Astrocyte (in vitro differentiated cells and primary cell): ENCODE data around the gene SARS1.

Experiments
- EZH2 ChIP-seq: IDR thresholded peaks from 2 replicates; pipeline ENCODE4 v1.6.1; 2012; ENCODE audit warnings: mild to moderate bottlenecking, low read length, inconsistent platforms; ENCODE audit not compliant: insufficient read depth
- TF ChIP-seq, protein P1 (sequence below): IDR thresholded peaks from 2 replicates; pipeline ENCODE4 v1.5.1; 2011; ENCODE audit warnings: low read depth, mild to moderate bottlenecking, inconsistent platforms, low read length, moderate library complexity; ENCODE audit not compliant: insufficient read depth

DNA sequence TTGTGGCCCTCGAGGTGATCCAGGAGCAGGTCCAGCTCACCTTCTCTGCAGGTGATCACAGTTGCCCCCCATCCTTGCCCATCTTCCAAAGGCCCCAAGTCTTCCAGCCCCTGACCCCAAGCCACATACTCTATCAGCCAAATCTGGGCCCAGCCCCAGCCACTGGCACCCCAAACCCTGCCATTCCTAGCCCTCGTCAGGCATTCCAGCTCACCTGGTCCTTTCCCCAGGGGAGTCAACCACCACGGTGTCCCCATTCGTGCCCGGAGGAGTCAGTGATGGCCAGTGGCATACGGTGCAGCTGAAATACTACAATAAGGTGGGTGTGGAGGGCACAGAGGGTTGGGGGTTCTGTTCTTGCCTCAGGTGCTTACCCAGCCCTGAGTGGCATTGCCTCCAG is 47.9 kb downstream of the SARS1 start:
- TF ChIP-seq, protein P1, sequence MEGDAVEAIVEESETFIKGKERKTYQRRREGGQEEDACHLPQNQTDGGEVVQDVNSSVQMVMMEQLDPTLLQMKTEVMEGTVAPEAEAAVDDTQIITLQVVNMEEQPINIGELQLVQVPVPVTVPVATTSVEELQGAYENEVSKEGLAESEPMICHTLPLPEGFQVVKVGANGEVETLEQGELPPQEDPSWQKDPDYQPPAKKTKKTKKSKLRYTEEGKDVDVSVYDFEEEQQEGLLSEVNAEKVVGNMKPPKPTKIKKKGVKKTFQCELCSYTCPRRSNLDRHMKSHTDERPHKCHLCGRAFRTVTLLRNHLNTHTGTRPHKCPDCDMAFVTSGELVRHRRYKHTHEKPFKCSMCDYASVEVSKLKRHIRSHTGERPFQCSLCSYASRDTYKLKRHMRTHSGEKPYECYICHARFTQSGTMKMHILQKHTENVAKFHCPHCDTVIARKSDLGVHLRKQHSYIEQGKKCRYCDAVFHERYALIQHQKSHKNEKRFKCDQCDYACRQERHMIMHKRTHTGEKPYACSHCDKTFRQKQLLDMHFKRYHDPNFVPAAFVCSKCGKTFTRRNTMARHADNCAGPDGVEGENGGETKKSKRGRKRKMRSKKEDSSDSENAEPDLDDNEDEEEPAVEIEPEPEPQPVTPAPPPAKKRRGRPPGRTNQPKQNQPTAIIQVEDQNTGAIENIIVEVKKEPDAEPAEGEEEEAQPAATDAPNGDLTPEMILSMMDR: no peak
- no peak for TF ChIP-seq EZH2
